Adipocyte (in vitro differentiated cells): Measurements from ENCODE around the gene ADAMTS8.

Experiments
- DNase-seq: peaks from one replicate; pipeline ENCODE4 v3.0.0-alpha.2; 2015; ENCODE audit warnings: low read depth
- H3K27me3 ChIP-seq: replicated peaks from 2 replicates; pipeline ENCODE4 v1.7.0; 2013; ENCODE audit warnings: mild to moderate bottlenecking, low read length, moderate library complexity; ENCODE audit not compliant: control insufficient read depth, insufficient read depth
- H3K36me3 ChIP-seq: 2 replicates; pipeline ENCODE4 v1.7.0; 2013; ENCODE audit warnings: low read length, mild to moderate bottlenecking, moderate library complexity; ENCODE audit not compliant: control insufficient read depth, insufficient read depth, severe bottlenecking
- H3K4me1 ChIP-seq: 2 replicates; pipeline ENCODE4 v1.7.0; 2013; ENCODE audit warnings: mild to moderate bottlenecking, low read length, moderate library complexity; ENCODE audit not compliant: control insufficient read depth, insufficient read depth
- H3K4me3 ChIP-seq: 2 replicates; pipeline ENCODE4 v1.7.0; 2013; ENCODE audit warnings: mild to moderate bottlenecking, low read length, moderate library complexity
- H3K9ac ChIP-seq: 2 replicates; pipeline ENCODE4 v1.7.0; 2013; ENCODE audit warnings: mild to moderate bottlenecking, low read length, moderate library complexity
- H3K9me3 ChIP-seq: 2 replicates; pipeline ENCODE4 v1.7.0; 2013; ENCODE audit warnings: mild to moderate bottlenecking, low read length, moderate library complexity; ENCODE audit not compliant: control insufficient read depth

Gene ADAMTS8, protein sequence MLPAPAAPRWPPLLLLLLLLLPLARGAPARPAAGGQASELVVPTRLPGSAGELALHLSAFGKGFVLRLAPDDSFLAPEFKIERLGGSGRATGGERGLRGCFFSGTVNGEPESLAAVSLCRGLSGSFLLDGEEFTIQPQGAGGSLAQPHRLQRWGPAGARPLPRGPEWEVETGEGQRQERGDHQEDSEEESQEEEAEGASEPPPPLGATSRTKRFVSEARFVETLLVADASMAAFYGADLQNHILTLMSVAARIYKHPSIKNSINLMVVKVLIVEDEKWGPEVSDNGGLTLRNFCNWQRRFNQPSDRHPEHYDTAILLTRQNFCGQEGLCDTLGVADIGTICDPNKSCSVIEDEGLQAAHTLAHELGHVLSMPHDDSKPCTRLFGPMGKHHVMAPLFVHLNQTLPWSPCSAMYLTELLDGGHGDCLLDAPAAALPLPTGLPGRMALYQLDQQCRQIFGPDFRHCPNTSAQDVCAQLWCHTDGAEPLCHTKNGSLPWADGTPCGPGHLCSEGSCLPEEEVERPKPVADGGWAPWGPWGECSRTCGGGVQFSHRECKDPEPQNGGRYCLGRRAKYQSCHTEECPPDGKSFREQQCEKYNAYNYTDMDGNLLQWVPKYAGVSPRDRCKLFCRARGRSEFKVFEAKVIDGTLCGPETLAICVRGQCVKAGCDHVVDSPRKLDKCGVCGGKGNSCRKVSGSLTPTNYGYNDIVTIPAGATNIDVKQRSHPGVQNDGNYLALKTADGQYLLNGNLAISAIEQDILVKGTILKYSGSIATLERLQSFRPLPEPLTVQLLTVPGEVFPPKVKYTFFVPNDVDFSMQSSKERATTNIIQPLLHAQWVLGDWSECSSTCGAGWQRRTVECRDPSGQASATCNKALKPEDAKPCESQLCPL

DNA sequence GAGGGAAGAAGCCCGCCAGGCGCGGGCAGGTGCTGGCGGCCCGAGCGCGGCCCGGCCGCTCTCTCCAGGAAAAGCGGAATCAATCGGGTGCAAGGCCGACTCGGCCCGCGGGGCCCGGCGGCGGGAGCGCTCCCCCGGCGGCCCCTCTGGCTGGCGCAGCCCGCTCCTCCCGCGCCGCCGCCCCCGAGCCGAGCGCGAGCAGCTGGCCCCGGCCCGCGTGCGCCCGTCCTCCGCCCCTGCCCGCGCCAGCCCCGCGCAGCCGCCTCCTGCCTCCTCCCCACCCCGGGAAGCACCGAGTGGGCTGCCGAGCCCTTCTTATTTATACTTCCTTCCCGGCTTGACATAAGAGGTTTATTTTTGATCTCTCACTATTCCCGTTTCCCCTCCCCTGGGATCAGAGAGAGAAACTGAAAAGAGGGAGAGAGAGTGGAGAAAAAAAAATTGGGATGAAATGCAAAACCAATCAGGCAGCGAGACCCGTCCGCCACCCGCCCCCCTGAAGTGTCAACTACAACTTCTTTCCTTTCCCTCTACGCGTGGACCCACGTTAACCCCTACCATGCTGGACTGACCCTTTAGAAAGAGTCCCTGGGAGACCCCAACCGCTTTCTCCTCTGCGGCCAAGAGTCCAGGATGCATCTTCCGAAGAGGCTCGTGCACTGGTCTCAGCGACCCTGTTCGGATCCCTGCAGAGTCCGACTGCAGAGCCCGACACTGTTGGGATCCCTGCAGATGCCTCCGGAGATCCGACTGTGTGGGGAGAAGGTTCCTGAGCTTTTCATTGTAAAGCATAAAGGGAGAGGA lies at the start of gene ADAMTS8:
ADAMTS8 (minus strand) TSS at position 294 of the 804 bp plus-strand sequence. CDS start 323 bp downstream, outside the sequence.
- Histone ChIP-seq H3K9ac (no peak within 1 kb of the TSS), H3K36me3 (no peaks in the 10 kb centered on the region), H3K4me1 (peaks cover 8% of the 10 kb centered on the region), H3K4me3 (peak within 1 kb of the TSS; percentile 68), H3K27me3 (peaks cover 49% of the 10 kb centered on the region), H3K9me3 (no peaks in the 10 kb centered on the region)
- peak; percentile 55 for DNase-seq

DNA sequence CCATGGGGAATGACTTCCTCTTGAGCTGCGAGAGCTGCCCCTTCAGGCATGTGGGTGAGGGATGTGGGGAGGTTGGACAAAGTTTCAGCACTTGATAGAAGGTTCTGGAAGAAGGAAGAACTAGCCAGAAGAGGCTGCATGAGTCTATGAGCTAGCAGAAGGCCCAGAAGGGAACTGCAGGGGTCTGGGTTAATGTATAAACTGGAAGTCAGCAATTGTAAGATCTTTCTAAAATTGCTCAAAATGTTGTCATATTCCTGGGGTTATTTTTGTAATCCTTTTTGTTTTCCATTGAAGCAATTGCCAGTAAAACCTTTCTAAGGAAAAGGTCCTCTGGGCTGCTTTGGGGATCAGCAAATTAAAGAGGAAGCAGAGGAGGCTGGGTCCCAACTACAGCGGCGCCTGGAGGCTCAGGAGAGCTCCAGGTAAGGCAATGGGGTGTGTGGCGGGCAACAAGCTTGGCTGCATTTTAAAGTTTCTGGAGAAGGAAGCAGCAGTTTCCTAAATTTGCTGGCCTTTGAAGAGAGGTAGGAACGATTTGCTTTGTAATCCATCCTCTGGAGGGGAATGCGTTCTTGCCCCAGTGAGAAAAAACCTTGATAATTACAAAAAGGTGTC lies 49.3 kb upstream of the ADAMTS8 start:
- Histone ChIP-seq H3K36me3 (peaks cover 40% of the 10 kb centered on the region), H3K27me3 (no peaks in the 10 kb centered on the region), H3K4me1 (peaks cover 61% of the 10 kb centered on the region), H3K9me3 (no peaks in the 10 kb centered on the region), H3K9ac (peak overlapping the region; percentile 82), H3K4me3 (peak overlapping the region; percentile 23)
- peak; percentile 37 for DNase-seq

DNA sequence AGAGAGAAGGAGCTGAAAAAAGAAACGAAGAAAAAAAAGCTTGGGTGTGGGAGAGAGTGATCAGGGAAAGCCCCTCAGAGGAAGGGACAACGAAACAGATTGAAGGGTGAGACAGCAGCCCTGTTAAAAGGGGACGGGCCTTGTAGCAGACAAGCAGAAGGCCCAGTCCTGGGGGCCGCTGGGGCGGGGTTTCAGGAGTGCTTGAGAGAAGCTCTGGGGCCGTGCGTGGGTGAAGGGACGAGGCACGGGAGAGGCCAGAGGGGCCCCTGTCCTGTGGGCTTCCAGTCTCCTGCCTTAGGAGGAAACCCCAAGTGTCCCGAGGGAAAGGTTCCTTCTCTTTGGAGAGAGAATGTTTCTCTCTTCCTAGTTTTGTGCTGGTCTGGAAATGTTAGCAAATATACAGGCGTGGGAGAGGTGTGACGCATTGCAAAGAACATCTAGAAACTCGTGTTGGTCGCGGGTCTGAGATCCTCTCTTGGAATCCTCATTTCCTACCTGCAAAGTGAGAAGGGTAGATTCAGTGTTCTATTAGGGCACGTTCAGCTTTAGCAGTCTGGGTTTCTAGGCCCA lies 48.6 kb upstream of the ADAMTS8 start:
- H3K9ac ChIP-seq: peak overlapping the region; percentile 82
- H3K4me1 ChIP-seq: peaks cover 61% of the 10 kb centered on the region
- peaks cover 47% of the 10 kb centered on the region for H3K36me3 ChIP-seq
- no peak for DNase-seq
- no peaks in the 10 kb centered on the region for H3K27me3 ChIP-seq
- no peaks in the 10 kb centered on the region for H3K9me3 ChIP-seq
- no peak overlapping the region for H3K4me3 ChIP-seq

DNA sequence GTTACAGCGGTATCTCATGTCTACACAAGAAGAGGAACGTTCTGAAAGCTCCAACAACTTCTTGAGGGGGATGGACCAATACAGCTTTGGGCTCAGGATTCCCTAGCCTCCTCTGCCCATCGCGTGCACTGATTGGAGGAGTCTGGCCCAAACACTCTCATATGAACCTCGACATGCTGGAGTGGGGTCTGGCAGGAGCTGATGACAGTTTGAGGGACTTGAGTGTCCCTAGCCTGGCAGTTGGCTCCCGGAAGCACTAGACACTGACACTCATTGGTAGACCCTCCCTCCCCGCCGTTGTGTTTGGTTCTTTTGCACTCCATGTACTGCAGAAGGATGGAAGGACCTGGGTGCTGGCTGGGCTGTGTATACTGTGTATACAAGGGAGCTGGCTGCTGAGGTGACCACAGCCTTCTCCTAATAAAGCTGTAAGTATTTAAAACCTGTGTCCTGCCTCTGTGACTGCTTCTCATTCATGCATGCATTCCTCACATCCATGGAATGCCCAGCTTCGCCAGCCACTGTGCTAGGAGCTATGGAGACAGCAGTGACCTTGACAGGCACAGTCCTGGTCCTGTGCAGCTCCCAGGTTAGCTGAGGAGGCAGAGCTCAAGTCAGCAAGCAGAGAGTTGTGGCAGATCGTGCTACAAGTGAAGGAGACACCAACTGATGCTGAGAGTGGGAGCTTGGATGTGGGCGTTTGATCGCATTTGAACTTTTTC lies 48.0 kb upstream of the ADAMTS8 start:
- H3K9me3 ChIP-seq: no peaks in the 10 kb centered on the region
- no peaks in the 10 kb centered on the region for H3K27me3 ChIP-seq
- H3K9ac ChIP-seq: peak overlapping the region; percentile 82
- peaks cover 61% of the 10 kb centered on the region for H3K4me1 ChIP-seq
- DNase-seq: no peak
- no peak overlapping the region for H3K4me3 ChIP-seq
- H3K36me3 ChIP-seq: peaks cover 54% of the 10 kb centered on the region

DNA sequence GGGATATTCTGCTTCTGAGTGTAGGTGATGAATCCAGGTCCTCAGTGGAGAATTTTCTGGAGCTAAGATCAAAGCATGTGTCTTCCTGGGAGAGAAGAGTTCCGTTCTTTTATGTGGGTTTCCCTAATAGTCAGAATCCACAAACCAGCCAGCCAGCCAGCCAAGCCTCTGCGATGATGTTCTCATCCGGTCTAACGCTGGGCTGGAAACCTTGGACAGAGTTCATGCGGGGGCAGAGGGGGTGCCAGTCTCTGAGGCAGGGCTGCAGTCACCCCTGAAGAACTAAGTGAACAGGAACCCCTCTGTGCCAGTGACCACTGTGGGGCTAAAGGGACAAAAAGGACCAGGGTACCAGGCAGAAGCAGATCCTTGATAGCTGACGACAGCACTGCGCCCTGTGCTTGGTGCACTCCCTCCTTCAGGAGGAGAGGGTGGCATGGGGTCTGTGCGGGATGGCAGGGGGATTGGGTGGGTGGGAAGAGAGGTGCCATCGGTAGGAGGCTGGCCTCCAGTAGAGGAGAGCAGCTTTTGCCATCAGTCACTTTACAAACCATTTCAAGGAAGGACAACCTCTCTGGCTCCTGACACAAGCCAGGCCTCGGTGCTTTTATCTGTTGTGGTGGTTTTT lies 47.1 kb upstream of the ADAMTS8 start:
- no peak for DNase-seq
- H3K27me3 ChIP-seq: no peaks in the 10 kb centered on the region
- no peak overlapping the region for H3K4me3 ChIP-seq
- H3K4me1 ChIP-seq: peaks cover 55% of the 10 kb centered on the region
- no peaks in the 10 kb centered on the region for H3K9me3 ChIP-seq
- peaks cover 60% of the 10 kb centered on the region for H3K36me3 ChIP-seq
- no peak overlapping the region for H3K9ac ChIP-seq

DNA sequence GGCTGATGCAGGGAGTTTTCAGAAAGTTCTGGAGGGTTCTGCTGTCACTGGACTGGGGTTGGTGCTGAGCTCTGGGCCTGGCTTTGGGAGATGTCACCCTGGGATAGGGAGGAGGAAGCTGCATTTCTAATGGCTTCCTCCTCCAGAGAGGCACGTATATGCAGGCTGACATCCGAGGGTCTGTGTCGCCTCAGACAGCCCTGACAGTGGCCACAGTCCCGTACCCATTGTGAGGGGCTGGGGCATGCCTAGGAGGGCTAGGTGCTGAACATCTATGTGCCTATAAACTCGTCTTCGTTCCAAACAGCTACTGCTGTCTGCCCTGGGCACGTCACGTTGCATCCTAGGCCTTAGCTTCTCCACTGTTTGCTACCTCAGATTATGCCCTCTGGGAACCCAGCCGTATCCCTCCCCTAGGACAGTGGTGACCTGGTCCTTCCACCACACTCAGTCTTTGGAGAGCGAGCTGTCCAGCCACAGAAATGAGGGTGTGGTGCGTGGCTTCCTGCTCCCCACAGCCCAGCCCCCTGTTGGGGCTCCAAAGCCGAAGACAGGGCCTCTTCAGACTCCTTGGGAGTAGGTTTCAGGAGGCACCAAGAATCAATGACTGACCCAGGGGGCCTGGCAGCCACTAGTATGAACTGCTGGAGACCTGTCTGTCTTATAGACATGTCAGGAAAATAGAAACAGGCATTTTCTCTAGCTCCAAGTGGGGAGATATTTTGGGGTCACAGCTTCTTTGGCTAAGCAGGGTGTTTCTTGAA lies 46.4 kb upstream of the ADAMTS8 start:
- no peaks in the 10 kb centered on the region for H3K9me3 ChIP-seq
- no peaks in the 10 kb centered on the region for H3K27me3 ChIP-seq
- H3K36me3 ChIP-seq: peaks cover 64% of the 10 kb centered on the region
- no peak overlapping the region for H3K4me3 ChIP-seq
- no peak for DNase-seq
- H3K4me1 ChIP-seq: peaks cover 48% of the 10 kb centered on the region
- no peak overlapping the region for H3K9ac ChIP-seq

DNA sequence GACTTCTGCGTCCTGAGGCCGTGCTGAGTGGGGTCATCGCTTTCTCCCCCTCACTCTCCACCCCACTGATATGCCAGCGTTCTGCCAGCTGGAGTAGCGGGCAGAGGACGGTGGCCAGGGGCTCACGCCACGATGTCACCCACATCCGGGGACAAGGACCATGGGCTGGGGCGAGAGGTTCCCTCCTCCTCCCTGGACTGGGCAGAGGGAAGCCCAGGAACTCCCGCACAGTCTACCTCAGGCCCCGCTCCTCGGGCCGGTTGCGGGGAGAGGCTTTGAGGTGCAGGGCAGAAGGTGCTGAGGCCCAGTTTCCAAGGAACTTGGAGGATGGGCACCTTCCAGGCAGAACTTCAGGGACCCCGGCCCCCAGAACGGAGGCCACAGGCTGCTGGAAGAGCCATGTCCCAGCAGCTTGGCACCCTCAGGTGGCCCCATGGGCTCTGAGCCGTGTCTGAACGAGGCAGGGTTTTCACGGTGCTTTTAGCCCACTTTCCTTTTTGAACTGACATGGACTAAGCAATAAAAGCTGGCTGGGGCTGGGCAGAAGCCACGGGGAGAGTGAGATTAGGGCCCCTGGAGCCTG lies 45.5 kb upstream of the ADAMTS8 start:
- no peak for DNase-seq
- Histone ChIP-seq H3K4me1 (peaks cover 39% of the 10 kb centered on the region), H3K9ac (no peak overlapping the region), H3K9me3 (no peaks in the 10 kb centered on the region), H3K36me3 (peaks cover 73% of the 10 kb centered on the region), H3K27me3 (no peaks in the 10 kb centered on the region), H3K4me3 (no peak overlapping the region)

DNA sequence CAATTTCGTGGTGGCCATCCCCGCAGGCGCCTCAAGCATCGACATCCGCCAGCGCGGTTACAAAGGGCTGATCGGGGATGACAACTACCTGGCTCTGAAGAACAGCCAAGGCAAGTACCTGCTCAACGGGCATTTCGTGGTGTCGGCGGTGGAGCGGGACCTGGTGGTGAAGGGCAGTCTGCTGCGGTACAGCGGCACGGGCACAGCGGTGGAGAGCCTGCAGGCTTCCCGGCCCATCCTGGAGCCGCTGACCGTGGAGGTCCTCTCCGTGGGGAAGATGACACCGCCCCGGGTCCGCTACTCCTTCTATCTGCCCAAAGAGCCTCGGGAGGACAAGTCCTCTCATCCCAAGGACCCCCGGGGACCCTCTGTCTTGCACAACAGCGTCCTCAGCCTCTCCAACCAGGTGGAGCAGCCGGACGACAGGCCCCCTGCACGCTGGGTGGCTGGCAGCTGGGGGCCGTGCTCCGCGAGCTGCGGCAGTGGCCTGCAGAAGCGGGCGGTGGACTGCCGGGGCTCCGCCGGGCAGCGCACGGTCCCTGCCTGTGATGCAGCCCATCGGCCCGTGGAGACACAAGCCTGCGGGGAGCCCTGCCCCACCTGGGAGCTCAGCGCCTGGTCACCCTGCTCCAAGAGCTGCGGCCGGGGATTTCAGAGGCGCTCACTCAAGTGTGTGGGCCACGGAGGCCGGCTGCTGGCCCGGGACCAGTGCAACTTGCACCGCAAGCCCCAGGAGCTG lies 44.8 kb upstream of the ADAMTS8 start:
- H3K27me3 ChIP-seq: no peaks in the 10 kb centered on the region
- no peak for DNase-seq

More for the DNA sequence above, 44.8 kb upstream of the ADAMTS8 start:
- H3K9me3 ChIP-seq: no peaks in the 10 kb centered on the region
- peaks cover 33% of the 10 kb centered on the region for H3K4me1 ChIP-seq
- H3K36me3 ChIP-seq: peaks cover 75% of the 10 kb centered on the region
- no peak overlapping the region for H3K4me3 ChIP-seq
- H3K9ac ChIP-seq: no peak overlapping the region
